K562 (cell line): Measurements from ENCODE around the gene ZSWIM1. TPM values are rescaled to one million over a fixed set of nuclear protein-coding genes. Genes with fewer than 3 reads are reported as not detected.

Experiments
- BHLHE40 ChIP-seq: IDR thresholded peaks from 2 replicates; pipeline ENCODE4 v1.6.1; 2011; ENCODE audit warnings: low read length, improper control_type of control experiment
- CC2D1A ChIP-seq: fragments of 450-650 bp; IDR thresholded peaks from 2 replicates; pipeline ENCODE4 v1.6.1; 2017; ENCODE audit warnings: mild to moderate bottlenecking
- ETS2 ChIP-seq: IDR thresholded peaks from 2 replicates; pipeline ENCODE4 v1.6.1; 2016; ENCODE audit warnings: borderline replicate concordance, missing genetic modification characterization, mild to moderate bottlenecking, moderate library complexity, missing compliant biosample characterization; ENCODE audit not compliant: poor library complexity, severe bottlenecking
- FIP1L1 ChIP-seq: fragments of 200-400 bp; formaldehyde crosslinking; IDR thresholded peaks from 2 replicates; pipeline ENCODE4 v1.6.1; 2018; ENCODE audit warnings: mild to moderate bottlenecking, low read depth, low read length; ENCODE audit not compliant: poor library complexity, severe bottlenecking
- FOXJ3 ChIP-seq: sonication (generic); formaldehyde crosslinking; IDR thresholded peaks from 2 replicates; pipeline ENCODE4 v1.4.0; 2020; ENCODE audit warnings: mild to moderate bottlenecking, missing genetic modification reagents
- GATA2 ChIP-seq: sonication (generic); formaldehyde crosslinking; IDR thresholded peaks from 2 replicates; pipeline ENCODE4 v1.4.0; 2020; ENCODE audit warnings: mild to moderate bottlenecking, missing genetic modification reagents
- RBBP5 ChIP-seq: fragments of 200-600 bp; sonication (generic); IDR thresholded peaks from 2 replicates; pipeline ENCODE4 v1.6.1; 2012; ENCODE audit warnings: borderline replicate concordance, mild to moderate bottlenecking, low read length, control low read depth, inconsistent platforms; ENCODE audit not compliant: insufficient read depth, poor library complexity, severe bottlenecking
- SIRT6 ChIP-seq: IDR thresholded peaks from one replicate; pipeline ENCODE4 v1.6.1; 2012; ENCODE audit warnings: low read depth, mild to moderate bottlenecking, control low read depth, inconsistent platforms, low read length, moderate library complexity
- TOE1 ChIP-seq, 2 experiments: fragments of 450-650 bp in 1 of 2; sonication (generic) in 1 of 2; formaldehyde crosslinking in 1 of 2; IDR thresholded peaks; 2 replicates each; pipeline versions ENCODE4 v1.7.1 to v1.8.0; 2016 to 2022; ENCODE audit warnings: borderline replicate concordance in 2 of 2, mild to moderate bottlenecking in 2 of 2, antibody characterized with exemption in 1 of 2, inconsistent platforms in 1 of 2, low read depth in 1 of 2, missing genetic modification reagents in 1 of 2, moderate library complexity in 1 of 2
- ZBTB40 ChIP-seq, 2 experiments: fragments of 450-650 bp in 1 of 2; sonication (generic) in 1 of 2; formaldehyde crosslinking in 1 of 2; IDR thresholded peaks; 2 replicates each; pipeline versions ENCODE4 v1.7.1 to v1.9.0; 2016 to 2022; ENCODE audit warnings: inconsistent platforms in 1 of 2, mild to moderate bottlenecking in 1 of 2, missing genetic modification reagents in 1 of 2
- ZNF133 ChIP-seq: fragments of 250-450 bp; sonication (Bioruptor Pico); IDR thresholded peaks from 2 replicates; pipeline ENCODE4 v1.4.0; 2020; ENCODE audit warnings: mild to moderate bottlenecking
- polyA plus RNA-seq, 8 experiments: library from polyadenylated mRNA; depleted of rRNA in 4 of 8; stranded (reverse) in 5 of 8; unstranded in 3 of 8; fragments of >200 nt; fragmentation: Nextera tagmentation in 2 of 8; fragmentation: Illumina TruSeq in 1 of 8; extraction: Ambion mirVana in 2 of 8; extraction: Trizol in 1 of 8; gene quantifications; 2 replicates each; pipeline versions ENCODE4 v1.2.1 to v1.2.3, GENCODE V29; 2011 to 2014; ENCODE audit warnings: inconsistent platforms in 1 of 8, missing spikeins in 1 of 8
- total RNA-seq, 7 experiments: library from RNA; depleted of rRNA in 6 of 7; stranded (reverse); fragments of >200 nt in 6 of 7; fragmentation: Illumina TruSeq in 2 of 7; extraction: Trizol in 2 of 7; gene quantifications; 2 replicates each; pipeline versions ENCODE4 v1.2.1 to v1.2.3, GENCODE V29; 2011 to 2021; ENCODE audit warnings: low replicate concordance in 1 of 7

Gene ZSWIM1
- total and polyA plus RNA-seq, 9 of the 15 experiments (the other 6 are each of a cell fraction or from before 2014, with no cell fraction given): 2.5 to 15.6 (median 9.5) TPM

GRCh38 chr20:45880988-45881788 is at the start of gene ZSWIM1 (continued):
- TF ChIP-seq ZBTB40 (IDR thresholded peaks at IDR 0.05) (peak; percentile 50; the same call in 1 of the 2 replicates), ZBTB40 (CRISPR knock-in tag; IDR thresholded peaks at IDR 0.05) (no peak), FIP1L1 (no peak), RBBP5 (peak; percentile 59), CC2D1A (no peak), BHLHE40 (no peak), ETS2 (tag) (no peak), SIRT6 (no peak), GATA2 (CRISPR knock-in tag) (no peak), FOXJ3 (CRISPR knock-in tag) (no peak), TOE1 (IDR thresholded peaks at IDR 0.05; ENCODE audit: borderline replicate concordance) (no peak), TOE1 (CRISPR knock-in tag; IDR thresholded peaks at IDR 0.05; ENCODE audit: borderline replicate concordance, low read depth) (no peak), ZNF133 (CRISPR knock-in tag) (no peak)
